Fibroblast of skin of left quadriceps (primary cell): ENCODE measurements around the gene NPIPB5.
"Not testable (repeated sequence)": the region's sequence is repeated elsewhere in the genome, so short reads cannot be mapped to it uniquely, and the experiment has no call there.

Experiments used
- DNase-seq, 2 experiments: peaks; one replicate each; pipeline ENCODE4 v3.0.0-alpha.2; 2013; ENCODE audit warnings: low read depth in 2 of 2

NPIPB5 gene

DNA sequence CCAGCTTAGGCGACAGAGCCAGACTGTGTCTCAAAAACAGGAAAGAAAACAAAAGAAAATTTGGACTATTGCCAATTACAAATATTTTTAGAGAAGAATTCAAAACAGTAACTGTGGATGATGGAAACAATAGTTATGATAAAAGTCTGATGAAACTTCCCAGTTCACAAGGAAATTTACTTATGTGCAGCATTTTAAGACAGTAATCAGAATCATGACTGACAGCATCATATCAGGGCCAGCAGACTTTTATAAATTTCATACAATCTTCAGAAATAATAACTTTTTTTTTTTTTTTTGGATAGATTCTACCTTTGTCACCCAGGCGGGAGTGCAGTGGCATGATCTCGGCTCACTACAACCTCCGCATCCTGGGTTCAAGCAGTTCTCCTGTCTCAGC is at the start of gene NPIPB5:
Gene NPIPB5, plus strand, starts transcription at position 301 of the 400 bp plus-strand sequence. CDS start 2,911 bp downstream, outside the sequence.
- DNase-seq = not testable (repeated sequence)

- not testable (repeated sequence) for DNase-seq
Observed at GRCh38 chr16:22468846-22469245, 41.8 kb upstream of the NPIPB5 start.

DNA sequence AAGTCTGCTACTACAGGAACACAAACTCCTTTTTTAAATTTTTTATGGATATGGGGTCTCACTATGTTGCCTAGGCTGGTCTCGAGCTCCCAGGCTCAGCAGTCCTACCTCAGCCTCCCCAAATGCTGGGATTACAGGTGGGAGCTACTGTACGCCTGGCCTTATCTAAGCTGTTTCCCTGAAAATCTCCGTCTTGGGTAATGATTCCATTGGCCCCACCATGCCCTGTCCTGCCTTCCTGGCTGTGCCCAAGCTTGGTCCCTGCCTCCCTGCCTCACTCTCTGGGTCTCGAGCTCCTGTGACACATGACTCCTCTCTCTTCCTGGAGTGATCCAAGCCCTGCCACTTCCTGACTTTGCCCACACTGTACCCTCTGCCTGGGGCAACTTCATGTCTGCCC is 27.3 kb downstream of the NPIPB5 start:
- DNase-seq = not testable (repeated sequence)

- DNase-seq = not testable (repeated sequence)
Observed at GRCh38 chr16:22544809-22545208, 34.1 kb downstream of the NPIPB5 start.

- not testable (repeated sequence) for DNase-seq
Observed at GRCh38 chr16:22546630-22547029, 35.9 kb downstream of the NPIPB5 start.

DNA sequence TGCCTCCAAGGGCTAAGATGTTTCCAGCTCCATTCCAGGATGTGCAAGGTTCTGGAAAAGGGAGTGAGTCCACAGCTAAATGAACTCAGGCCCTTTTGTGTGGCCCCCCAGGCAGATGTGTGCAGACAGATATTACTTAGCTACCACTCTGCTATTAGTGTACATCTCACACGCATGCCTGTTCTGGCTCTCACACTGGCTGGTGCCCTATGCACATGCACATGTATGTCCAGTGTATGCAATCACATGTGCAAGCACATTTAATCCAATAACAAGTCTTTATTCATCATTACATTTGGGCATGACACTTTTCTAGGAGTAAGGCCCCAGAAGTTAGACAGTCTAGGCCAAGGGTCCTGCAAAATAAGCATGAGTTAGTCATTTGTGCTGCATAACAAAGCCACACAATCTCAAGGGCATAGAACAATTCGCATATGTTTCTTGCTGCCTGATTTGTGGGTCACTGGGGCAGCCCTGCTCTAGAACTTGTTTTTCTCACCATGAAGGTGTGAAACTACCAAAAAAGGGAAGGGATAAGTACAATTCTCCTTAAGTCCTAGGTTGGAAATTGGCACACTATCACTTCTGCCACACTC is 36.6 kb downstream of the NPIPB5 start:
- DNase-seq = not testable (repeated sequence)

GRCh38 chr16:22549853-22550252 is 39.2 kb downstream of the NPIPB5 start:
- not testable (repeated sequence) for DNase-seq

DNA sequence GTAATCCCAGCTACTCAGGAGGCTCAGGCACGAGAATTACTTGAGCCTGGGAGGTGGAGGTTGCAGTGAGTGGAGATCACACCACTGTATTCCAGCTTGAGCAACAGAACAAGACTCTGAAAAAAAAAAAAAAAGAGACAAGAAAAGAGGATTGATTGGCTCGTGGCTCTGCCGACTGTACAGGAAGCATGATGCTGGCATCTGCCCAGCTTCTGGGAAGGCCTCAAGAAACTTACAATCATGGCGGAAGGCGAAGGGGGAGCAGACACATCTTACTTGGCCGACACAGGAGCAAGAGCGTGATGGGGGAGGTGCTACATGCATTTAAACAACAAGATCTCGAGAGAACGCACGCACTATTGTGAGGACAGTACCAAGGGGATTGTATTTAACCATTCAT is 40.5 kb downstream of the NPIPB5 start:
- DNase-seq = not testable (repeated sequence)

DNA sequence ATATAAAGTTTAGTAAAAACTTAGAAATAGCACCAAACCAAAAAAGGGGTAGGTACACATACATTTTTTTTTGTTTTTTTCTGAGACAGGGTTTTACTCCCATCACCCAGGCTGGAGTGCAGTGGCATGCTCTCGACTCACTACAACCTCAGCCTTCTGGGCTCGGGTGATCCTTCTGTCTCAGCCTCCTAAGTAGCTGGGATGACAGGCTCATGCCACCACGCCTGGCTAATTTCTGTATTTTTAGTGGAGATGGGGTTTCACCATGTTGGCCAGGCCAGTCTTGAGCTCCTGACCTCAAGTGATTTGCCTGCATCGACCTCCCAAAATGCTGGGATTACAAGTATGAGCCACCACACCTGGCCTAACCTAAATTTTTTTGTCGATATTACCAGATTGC is 41.0 kb downstream of the NPIPB5 start:
- not testable (repeated sequence) for DNase-seq

- not testable (repeated sequence) for DNase-seq
Observed at GRCh38 chr16:22556759-22557158, 46.1 kb downstream of the NPIPB5 start.
